Esophagus (tissue), 2 donors: ENCODE measurements around the gene RNF208. TPM values are rescaled to one million over a fixed set of nuclear protein-coding genes. Genes with fewer than 3 reads are reported as not detected.
"Not testable (repeated sequence)": the region's sequence is repeated elsewhere in the genome, so short reads cannot be mapped to it uniquely, and the experiment has no call there.

Experiments
- H3K27ac ChIP-seq, 2 donors: one replicate each; pipeline ENCODE4 v1.5.1; 2013; ENCODE audit warnings: low read depth in 2 of 2, mild to moderate bottlenecking in 2 of 2, inconsistent platforms in 1 of 2, low read length in 1 of 2, moderate library complexity in 1 of 2
- H3K27me3 ChIP-seq, 2 donors: one replicate each; pipeline ENCODE4 v1.6.1; 2013; ENCODE audit warnings: low read length in 2 of 2, control low read depth in 1 of 2, mild to moderate bottlenecking in 1 of 2; ENCODE audit not compliant: insufficient read depth in 2 of 2, control insufficient read depth in 1 of 2
- H3K36me3 ChIP-seq, 2 donors: one replicate each; pipeline ENCODE4 v1.6.1; 2013; ENCODE audit warnings: low read length in 1 of 2; ENCODE audit not compliant: control insufficient read depth in 2 of 2, insufficient read depth in 2 of 2
- H3K4me1 ChIP-seq, 2 donors: one replicate each; pipeline ENCODE4 v1.6.1; 2013; ENCODE audit warnings: low read length in 1 of 2; ENCODE audit not compliant: control insufficient read depth in 2 of 2, insufficient read depth in 2 of 2
- H3K4me3 ChIP-seq, 2 donors: one replicate each; pipeline ENCODE4 v1.5.1; 2013; ENCODE audit warnings: low read length in 2 of 2, mild to moderate bottlenecking in 2 of 2, low read depth in 1 of 2, moderate library complexity in 1 of 2
- H3K9me3 ChIP-seq, 2 donors: one replicate each; pipeline ENCODE4 v1.6.1; 2013; ENCODE audit warnings: mild to moderate bottlenecking in 2 of 2, low read depth in 1 of 2, low read length in 1 of 2, moderate library complexity in 1 of 2; ENCODE audit not compliant: control insufficient read depth in 2 of 2, insufficient read depth in 1 of 2
- WGBS, 2 donors: extraction: QIAGEN DNeasy Blood & Tissue Kit; methylation state at CpG; one replicate each; pipeline ENCODE4 v1.1.7; 2013; 5-methylcytosine and 5-hydroxymethylcytosine counted together
- polyA plus RNA-seq, 2 donors: library from polyadenylated mRNA; stranded (reverse); fragments of 200-250 nt; gene quantifications; one replicate each; pipeline ENCODE4 v1.2.3, GENCODE V29; 2013
- donor health status: healthy with polysubstance abuse.
- donor health status: Bipolar disorder and iron deficiency.

The RNF208 gene
- polyA plus RNA-seq, 2 donors: 13.3 to 28.5 TPM

DNA sequence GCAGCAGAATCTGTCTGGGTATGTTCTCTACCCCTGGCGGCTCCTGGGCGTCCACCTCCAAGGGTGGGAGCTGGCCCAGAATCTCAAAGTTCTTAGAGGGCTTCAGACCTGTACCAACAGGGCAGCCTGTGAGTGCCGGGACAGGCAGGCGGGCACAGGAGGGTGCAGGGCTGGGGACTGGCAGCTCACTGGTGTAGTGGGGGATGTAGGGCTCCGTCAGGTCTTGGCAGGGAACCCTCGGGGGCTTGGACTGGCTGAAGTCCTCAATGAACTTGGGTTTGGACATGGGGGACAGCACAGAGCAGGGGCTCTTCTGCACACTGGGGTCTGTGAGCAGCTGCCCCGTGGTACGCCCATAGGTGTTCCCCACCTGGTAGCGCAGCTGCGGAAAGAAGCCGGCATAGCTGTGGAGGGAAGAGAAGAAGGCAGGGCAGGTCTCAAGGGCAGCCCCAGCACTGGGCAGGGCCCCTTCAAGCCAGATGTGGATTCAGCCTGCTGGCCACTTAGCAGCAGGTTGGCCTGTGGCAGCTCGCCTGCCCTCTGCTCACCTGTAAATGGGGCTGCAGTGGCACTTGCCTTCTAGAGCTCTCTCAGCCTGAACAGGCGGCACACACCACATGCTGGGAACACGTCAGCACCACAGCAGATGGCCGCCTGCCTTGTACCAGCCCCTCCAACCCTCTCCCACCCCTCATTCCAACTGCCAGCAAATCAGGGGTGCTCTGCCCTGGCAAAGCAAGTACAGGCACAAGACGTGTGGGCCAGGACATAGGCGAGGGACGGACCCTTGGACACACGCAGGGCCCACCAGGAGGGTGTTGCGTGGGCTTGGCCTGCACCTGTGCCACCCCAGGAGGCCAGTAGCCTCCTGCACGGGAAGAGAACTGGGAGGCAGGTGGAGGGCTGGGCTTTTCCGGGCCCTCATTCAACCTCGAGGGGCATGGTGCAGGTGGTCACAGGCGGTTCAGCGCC lies 23.7 kb upstream of the RNF208 start:
- Histone ChIP-seq H3K36me3 (peaks cover 0 to 18% of the 10 kb centered on the region in 2 donors), H3K9me3 (no peaks in the 10 kb centered on the region), H3K4me3 (no peak overlapping the region), H3K4me1 (peaks cover under 1 to 28% of the 10 kb centered on the region in 2 donors), H3K27ac (no peak overlapping the region), H3K27me3 (no peaks in the 10 kb centered on the region)
- 80 to 84% methylated on average over 25 of the region's 25 CpGs for WGBS, 2 donors

DNA sequence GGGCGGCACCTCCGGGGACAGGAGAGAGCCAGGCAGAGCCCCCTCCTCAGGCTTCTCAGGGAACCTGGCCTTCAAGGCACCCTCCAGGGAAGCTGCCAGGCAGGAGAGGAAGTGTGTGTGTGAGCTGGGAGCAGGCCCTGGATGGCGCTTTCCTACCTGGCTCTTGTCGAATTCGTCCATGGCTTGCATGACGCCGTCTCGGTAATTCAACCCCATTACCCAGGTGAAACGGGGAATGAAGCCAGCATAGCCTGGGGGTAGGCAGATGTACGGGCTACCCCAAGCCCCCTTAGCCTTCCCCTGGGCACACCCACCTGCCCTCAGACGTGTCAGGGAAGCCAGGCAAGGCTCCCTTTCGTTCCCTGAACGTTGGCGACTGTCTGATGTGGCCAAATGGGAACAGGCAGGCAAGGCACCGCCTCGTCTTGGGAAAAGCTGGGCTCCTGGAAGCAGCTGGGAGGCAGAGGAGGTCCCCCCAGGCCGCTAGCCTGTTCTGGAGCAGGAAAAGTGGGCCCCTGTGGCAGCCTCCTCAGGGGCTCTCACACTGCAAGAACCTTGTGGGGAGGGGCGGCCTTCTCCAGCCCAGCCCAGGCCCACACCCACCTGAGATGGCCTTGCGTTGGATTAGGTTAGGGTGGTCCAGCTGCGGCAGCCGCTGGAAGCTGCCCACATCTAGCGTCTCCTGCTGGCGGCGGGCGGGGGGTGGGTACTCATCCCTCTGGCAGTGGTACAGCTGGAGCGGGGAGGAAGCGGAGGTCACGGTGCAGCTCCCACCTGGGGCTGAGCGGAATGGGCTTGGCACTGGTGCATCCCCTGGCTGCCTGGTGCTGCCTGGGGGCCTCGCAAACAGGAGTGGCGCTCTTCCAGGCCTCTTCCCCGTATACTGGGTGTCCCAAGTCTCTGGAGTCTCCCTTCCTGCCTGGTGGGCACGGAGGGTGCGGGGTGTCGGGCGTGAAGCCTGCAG lies 22.7 kb upstream of the RNF208 start:
- 44 to 61% methylated on average over 36 of the region's 36 CpGs for WGBS, 2 donors
- Histone ChIP-seq H3K9me3 (no peaks in the 10 kb centered on the region), H3K4me3 (no peak overlapping the region), H3K36me3 (peaks cover 0 to 18% of the 10 kb centered on the region in 2 donors), H3K27me3 (no peaks in the 10 kb centered on the region), H3K27ac (peak overlapping the region in 1 of 2 donors; percentile 59), H3K4me1 (peaks cover 0 to 28% of the 10 kb centered on the region in 2 donors)

DNA sequence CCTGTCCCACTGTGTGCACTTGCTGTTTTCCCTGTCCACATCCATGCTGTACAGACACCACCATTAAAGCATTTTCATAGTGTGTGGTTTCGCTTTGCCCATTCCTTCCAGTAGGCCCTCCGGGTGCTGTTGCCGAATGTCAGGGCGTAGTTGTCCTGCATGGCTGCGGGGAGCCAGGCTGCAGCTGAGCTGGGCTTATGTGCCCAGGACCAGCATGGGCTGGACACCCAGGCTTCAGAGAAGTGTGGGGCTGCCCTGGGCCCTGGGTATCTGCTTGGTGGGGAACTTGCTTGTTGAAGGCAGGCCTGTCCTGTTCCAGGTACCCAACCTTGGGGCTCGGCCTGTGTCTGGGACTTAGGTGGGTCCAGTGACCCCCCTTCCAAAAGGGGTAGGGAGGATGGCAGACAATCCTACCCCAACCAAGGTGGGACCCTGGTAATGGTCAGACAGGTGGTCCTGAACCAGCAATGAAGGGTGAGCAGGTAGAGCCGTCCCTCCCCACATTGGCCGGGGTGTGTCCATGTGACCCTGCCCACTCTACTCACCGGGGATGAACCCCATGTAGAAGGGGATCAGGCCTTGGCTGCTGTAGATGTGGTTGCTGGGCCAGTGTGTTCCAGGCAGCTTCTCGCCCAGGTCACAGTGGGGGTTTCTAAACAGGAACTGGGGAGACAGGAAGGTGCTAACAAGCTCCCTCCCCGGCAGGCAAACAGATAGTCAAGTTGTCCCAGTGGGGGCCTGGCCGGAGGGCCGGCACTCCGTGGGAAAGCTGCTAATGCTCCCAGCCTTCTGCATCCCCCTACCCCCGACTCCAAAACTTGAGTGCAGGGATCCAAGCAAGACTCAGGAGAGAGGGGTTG lies 21.8 kb upstream of the RNF208 start:
- Histone ChIP-seq H3K27ac (peak overlapping the region in 1 of 2 donors; percentile 59), H3K4me1 (peaks cover 0 to 30% of the 10 kb centered on the region in 2 donors), H3K36me3 (peaks cover 0 to 18% of the 10 kb centered on the region in 2 donors), H3K27me3 (no peaks in the 10 kb centered on the region), H3K9me3 (no peaks in the 10 kb centered on the region), H3K4me3 (no peak overlapping the region)
- WGBS, 2 donors: 53 to 62% methylated on average over 15 of the region's 15 CpGs

DNA sequence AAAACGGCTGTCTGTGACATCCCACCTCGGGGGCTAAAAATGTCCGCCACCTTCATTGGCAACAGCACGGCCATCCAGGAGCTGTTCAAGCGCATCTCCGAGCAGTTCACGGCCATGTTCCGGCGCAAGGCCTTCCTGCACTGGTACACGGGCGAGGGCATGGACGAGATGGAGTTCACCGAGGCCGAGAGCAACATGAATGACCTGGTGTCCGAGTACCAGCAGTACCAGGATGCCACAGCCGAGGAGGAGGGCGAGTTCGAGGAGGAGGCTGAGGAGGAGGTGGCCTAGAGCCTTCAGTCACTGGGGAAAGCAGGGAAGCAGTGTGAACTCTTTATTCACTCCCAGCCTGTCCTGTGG lies 21.2 kb upstream of the RNF208 start:
- H3K9me3 ChIP-seq, H3K27me3 ChIP-seq, H3K4me3 ChIP-seq, H3K27ac ChIP-seq: not testable (repeated sequence)
- peaks cover 0 to 18% of the 10 kb centered on the region in 2 donors for H3K36me3 ChIP-seq
- peaks cover 2 to 32% of the 10 kb centered on the region in 2 donors for H3K4me1 ChIP-seq
- WGBS, 2 donors: 85% methylated on average over 17 to 18 of the region's 18 CpGs

DNA sequence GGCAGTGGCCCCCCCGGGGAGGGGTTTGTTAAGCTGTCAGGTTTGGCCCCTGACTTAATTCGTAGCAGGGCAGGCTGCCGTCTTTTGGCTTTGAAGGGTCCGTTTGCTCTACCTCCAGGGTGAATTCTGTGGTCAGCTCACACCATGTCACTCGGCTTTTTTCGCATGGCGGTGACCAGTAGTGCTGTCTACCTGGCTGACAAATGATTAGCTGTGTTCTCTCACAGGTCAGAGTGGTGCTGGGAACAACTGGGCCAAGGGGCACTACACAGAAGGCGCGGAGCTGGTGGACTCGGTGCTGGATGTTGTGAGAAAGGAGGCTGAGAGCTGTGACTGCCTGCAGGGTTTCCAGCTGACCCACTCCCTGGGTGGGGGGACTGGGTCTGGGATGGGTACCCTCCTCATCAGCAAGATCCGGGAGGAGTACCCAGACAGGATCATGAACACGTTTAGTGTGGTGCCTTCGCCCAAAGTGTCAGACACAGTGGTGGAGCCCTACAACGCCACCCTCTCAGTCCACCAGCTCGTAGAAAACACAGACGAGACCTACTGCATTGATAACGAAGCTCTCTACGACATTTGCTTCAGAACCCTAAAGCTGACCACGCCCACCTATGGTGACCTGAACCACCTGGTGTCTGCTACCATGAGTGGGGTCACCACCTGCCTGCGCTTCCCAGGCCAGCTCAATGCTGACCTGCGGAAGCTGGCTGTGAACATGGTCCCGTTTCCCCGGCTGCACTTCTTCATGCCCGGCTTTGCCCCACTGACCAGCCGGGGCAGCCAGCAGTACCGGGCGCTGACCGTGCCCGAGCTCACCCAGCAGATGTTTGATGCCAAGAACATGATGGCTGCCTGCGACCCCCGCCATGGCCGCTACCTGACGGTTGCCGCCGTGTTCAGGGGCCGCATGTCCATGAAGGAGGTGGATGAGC lies 20.5 kb upstream of the RNF208 start:
- WGBS, 2 donors: 63 to 64% methylated on average over 36 of the region's 36 CpGs
- H3K27ac ChIP-seq: peak overlapping the region; percentile 98 to 100
- H3K4me1 ChIP-seq: peaks cover 3 to 35% of the 10 kb centered on the region in 2 donors
- H3K4me3 ChIP-seq: peak overlapping the region; percentile 76 to 85
- H3K9me3 ChIP-seq: no peaks in the 10 kb centered on the region
- H3K36me3 ChIP-seq: peaks cover 0 to 18% of the 10 kb centered on the region in 2 donors
- H3K27me3 ChIP-seq: no peaks in the 10 kb centered on the region

DNA sequence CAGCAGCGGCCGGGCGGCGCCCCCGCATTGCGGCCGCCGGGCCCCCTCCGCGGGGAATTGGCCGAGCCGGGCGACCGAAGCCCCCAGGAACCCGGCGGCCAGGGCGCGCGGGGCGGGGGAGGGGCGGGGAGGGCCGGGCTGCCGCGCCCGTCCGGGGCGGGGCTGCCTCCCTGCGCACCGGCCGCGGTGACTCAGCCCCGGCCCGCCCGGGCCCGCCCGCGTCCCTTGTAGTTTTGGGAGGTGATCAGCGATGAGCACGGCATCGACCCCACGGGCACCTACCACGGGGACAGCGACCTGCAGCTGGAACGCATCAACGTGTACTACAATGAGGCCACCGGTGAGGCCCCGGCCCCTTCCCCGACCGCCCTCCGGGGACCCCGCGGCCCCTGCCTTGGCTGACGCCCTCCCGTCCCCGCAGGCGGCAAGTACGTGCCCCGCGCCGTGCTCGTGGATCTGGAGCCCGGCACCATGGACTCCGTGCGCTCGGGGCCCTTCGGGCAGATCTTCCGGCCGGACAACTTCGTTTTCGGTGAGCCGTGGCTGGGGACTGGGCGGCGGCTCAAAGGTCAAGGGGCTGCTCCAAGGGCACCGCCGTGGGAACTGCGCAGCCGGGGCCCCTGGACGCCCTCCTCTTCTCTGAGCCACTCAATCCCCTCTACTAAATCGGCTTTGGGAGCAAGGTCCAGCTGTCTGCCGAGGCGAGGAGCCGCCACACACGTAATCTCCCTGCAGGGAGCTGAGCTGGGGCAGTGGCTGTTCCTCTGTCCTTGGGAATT lies 19.6 kb upstream of the RNF208 start:
- H3K9me3 ChIP-seq: no peaks in the 10 kb centered on the region
- peaks cover 0 to 18% of the 10 kb centered on the region in 2 donors for H3K36me3 ChIP-seq
- peaks cover 3 to 39% of the 10 kb centered on the region in 2 donors for H3K4me1 ChIP-seq
- WGBS, 2 donors: 1 to 2% methylated on average over 45 to 83 of the region's 83 CpGs
- peak overlapping the region; percentile 76 to 85 for H3K4me3 ChIP-seq
- H3K27me3 ChIP-seq: no peaks in the 10 kb centered on the region
- H3K27ac ChIP-seq: peak overlapping the region; percentile 98 to 100

DNA sequence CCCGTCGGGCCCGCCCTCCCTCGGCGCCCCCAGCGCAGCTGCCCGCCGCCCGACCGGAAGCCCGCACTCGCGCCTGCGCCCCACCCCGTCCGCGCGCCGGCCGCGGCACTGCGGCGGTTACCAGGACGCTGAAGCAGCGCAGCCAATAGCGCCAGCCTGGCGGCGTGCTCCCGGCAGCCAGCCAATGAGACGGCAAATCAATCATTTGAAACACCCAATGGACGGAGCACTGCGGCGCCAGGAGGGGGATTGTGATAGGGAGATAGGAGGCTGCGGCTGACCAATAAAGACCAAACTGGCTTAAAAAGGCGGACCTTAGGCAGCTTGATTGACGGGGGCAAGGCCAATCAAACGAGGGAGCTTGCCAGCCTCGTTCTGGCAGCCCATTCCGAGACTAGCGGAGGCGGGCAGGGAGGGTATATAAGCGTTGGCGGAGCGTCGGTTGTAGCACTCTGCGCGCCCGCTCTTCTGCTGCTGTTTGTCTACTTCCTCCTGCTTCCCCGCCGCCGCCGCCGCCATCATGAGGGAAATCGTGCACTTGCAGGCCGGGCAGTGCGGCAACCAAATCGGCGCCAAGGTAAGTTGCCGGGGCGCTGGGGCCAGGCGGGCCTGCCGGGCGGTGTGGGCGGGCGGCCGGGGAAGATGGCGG lies 18.9 kb upstream of the RNF208 start, which contains the start of gene TUBB4B:
Gene TUBB4B (plus strand): TSS at position 447 of the 649 bp plus-strand sequence. CDS start 74 bp downstream, at position 521.
- Histone ChIP-seq H3K36me3 (peaks cover 0 to 18% of the 10 kb centered on the region in 2 donors), H3K27me3 (no peaks in the 10 kb centered on the region), H3K27ac (peak within 1 kb of the TSS; percentile 98 to 100), H3K9me3 (no peaks in the 10 kb centered on the region), H3K4me1 (peaks cover 6 to 45% of the 10 kb centered on the region in 2 donors), H3K4me3 (peak within 1 kb of the TSS; percentile 76 to 85)
- WGBS, 2 donors: 0 to 1% methylated on average over 57 to 67 of the region's 67 CpGs
